ENCODE data around the gene TJP1.
"Not testable (repeated sequence)": the region's sequence is repeated elsewhere in the genome, so short reads cannot be mapped to it uniquely, and the experiment has no call there.

TJP1 gene

DNA sequence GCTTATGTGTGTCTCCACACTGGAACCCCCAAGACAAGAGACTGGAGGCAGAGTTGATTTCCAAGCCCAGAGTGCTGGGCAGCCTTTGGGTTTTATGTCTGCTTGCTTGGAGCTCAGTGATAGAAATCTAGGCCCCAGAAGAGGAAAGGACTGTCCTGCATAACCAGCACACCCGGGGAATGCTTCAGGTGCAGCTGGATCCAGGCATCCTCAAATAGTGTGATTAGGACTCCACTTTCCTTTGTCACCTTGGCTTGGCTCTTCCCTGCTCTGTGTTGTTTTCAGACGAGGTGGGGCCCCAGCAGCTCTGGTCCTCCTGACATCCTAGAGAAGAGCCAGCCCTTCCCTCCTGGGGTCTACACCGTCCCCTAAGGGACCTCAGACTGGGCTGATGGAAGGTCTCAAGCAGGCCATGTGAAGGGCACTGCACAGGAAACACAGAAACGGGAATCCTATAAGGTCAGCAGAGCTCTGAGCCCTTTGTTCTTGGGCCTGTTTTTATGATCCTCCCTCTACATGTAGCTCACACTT lies 143.7 kb downstream of the TJP1 start:
- no peak for DNase-seq

DNA sequence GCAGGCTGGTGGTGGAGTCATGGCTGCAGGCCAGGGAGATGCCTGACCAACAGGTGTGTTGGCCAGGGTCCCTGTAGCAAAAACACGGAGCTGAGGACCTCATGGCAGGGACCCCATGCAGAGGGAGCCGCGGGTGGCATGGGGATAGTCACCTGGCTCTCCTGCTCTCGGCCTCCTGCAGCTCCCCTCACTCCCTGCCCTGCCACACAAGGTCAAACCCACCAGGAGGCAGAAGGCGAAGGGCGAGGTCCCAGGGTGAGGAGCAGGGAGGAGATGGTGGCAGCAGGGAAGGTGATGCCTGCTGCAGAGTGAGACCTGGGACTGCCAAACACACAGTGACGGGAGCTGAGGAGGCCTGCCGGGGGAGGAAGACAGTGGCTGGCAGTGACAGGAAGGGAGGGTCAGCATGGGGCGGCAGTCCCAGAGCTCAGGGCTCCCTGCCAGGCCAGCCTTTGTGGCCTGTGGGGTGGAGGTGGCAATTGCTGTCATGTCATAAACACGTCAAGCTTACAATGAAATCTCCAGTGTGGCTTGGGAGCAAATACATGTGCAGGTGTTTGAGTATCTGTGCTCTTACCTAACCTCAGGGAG lies 144.3 kb downstream of the TJP1 start:
- no peak for DNase-seq

DNA sequence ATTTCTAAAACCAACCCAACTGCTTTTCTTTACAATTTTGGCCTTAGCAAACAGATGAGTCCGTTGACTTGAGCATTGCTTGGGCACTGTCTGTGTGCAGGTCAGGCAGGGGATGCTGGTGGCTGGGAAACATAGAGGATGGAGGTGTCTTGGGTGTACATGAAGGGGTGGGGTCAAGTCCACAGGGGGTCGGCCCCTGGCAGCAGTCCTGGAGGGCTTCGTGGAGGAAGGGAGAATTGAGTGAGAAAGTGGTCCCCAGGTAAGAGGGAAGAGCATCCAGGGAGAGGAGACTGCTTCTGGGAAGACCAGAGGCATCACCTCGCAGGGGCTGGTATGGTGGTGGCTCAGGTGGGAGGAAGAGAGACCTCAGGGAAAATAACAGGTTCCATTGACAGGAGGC lies 144.8 kb downstream of the TJP1 start:
- DNase-seq, result no peak

DNA sequence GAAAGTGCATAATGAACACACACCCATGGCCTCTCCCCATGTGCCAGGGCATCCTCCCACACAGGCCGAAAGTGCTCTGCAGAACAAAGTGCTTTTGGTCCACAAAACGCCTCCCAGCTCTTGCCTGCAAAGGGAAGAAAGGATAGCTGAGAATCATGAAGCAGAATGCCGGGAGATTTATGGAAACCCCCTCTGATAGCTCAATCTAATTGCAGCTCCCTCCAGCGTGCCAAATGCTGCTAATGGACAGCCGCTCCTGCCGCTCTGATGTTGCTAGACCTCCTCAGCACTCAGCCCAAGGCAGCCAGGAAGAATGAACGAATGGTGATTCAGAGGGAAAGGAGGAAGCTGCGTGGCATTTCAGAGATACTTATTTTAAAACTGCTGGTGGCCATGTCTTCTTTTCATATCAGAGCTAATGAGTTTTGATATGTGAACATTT lies 145.3 kb downstream of the TJP1 start:
- no peak for DNase-seq

DNA sequence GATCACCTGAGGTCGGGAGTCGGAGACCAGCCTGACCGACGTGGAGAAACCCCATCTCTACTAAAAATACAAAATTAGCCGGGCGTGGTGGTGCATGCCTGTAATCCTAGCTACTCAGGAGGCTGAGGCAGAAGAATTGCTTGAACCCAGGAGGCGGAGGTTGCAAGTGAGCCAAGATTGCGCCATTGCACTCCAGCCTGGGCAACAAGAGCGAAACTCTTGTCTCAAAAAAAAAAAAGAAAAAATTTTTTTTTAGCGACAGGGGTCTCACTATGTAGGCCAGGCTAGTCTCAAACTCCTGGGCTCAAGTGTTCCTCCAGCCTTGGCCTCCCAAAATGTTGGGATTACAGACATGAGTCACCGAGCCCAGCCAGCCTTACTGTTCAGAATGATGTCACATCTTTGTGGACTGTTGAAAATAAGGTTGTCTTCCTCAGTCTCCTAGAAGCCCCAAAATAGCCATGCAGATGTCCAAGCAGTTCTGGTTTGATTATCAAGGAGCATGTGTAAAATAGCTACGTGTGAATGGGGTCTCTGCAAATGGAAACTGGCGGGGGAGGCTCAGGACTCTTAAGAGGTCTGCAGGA lies 145.8 kb downstream of the TJP1 start:
- DNase-seq, result not testable (repeated sequence)

DNA sequence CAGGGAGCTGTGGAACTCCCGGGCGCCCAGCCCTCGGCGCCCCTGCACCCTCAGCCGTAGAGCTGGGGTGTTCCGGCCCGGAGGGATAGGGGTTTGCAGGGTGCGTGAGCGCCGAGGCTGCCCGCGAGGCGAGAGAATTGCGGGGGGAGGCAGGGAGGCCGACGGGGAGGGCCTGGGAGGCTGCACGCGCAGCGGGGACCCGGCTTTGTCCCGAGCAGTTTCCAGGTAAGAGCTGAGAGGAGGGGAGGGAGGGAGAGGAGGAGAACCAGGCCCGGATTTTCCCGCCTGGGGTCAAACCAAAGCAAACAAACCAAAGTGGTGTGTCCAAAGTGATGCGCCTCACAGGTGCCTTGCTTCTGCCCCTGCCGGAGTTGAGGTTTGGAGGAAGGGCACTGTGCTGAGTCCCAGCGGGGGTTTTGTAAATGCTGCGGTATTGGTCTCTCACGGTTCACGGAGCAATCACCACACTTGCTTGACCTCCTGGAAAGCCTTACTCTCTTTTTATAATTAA lies 146.4 kb downstream of the TJP1 start:
- DNase-seq, result no peak

DNA sequence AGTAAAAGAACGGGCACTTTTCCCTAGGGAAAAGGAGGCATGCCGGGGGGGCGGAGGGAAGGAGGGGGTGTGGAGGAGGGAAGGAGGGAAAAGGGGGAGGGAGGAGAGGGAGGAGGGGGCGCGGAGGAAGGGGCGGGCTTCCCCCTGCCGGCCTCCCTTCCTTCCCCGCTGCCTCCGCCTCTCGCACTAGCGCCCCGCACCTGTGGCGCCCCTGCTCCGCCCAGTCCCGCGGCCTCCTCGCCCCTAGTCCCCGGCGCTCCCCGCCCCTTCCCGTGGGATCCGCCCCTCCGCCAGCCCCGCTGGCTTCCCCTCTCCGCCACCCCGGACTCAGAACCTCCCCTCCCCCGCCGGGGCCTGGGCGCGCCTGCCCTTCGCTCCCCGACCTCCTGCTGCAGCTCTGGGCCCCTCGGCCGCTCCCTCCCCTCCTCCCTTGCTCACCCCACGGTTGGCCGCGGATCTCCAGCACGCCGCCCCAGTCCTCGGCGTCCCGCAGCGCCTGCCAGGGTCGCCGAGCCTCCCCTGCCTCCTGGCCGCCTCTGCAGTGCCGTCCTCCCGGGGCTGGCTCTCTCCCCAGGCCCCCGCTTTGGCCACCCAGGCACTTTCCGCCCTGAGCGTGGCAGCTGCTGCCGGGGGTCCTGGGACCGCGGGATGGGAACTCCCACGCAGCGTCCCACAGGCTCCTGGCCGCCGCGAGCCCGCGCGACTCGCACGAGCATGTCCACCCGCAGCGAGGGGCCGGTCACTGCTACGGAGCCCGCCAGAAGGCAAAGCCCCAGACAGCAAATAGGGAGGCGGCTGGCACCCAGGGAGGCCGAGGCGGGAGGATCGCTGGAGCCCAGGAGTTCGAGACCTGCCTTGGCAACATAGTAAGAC lies 147.4 kb downstream of the TJP1 start:
- no peak for DNase-seq

DNA sequence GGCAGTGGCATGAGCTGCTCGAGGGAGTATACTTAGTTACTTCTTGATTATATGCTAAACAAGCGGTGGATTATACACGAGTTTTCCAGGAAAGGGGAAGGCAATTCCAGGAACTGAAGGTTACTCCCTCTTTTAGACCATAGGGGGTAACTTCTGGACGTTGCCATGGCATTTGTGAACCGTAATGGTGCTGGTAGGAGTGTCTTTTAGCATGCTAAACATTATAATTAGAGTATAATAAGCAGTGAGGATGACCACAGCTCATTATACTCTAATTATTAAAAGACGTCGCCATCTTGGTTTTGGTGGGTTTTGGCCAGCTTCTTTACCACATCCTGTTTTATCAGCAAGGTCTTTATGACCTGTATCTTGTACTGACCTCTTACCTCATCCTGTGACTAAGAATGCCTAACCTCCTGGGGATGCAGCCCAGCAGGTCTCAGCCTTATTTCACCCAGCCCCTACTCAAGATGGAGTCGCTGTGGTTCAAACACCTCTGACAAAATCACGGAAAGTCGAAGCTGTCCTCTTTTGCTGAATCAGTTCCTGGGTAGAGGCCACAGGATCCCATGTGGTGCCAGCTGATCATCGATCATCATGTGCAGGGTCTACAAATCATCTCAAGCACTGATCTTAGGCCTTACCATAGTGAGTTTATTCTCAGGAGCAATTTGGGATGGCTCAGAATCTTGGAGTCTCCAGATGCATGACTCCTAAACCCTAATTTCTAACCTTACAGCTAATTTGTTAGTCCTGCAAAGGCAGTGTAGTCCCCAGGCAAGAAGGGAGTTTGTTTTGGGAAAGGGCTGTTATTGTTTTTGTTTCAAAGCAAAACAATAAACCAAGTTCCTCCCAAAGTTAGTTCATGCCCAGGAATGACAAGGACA lies 149.1 kb downstream of the TJP1 start:
- no peak for DNase-seq

DNA sequence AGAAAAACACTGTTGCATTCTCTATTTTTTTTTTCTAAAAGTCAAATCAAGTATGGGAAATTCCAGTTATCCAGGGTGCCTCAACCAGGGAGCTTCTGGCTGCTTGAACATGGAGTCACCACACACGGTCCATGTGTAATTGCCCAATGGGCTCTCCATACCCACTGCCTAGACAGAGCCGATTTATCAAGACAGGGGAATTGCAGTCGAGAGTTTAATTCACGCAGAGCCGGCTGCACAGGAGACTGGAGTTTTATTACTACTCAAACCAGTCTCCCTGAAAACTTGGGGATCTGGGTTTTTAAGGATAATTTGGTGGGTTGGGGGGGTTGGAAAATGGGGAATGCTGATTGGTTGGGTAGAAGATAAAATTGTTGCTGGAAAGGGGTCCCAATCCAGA lies 149.8 kb downstream of the TJP1 start:
- no peak for DNase-seq

DNA sequence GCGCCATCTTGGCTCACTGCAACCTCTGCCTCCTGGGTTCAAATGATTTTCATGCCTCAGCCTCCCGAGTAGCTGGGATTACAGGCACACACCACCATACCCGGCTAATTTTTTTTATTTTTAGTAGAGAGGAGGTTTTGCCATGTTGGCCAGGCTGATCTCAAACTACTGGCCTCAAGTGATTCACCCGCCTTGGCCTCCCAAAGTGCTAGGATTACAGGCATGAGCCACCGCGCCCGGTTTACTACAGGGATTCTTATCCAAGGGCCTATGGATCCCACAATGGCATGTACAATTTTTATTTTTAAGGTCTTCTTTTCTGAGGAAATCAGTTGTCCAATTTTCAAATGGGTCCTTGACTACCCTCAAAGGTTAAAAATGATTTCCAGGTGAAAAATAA lies 150.2 kb downstream of the TJP1 start:
- DNase-seq, result not testable (repeated sequence)

DNA sequence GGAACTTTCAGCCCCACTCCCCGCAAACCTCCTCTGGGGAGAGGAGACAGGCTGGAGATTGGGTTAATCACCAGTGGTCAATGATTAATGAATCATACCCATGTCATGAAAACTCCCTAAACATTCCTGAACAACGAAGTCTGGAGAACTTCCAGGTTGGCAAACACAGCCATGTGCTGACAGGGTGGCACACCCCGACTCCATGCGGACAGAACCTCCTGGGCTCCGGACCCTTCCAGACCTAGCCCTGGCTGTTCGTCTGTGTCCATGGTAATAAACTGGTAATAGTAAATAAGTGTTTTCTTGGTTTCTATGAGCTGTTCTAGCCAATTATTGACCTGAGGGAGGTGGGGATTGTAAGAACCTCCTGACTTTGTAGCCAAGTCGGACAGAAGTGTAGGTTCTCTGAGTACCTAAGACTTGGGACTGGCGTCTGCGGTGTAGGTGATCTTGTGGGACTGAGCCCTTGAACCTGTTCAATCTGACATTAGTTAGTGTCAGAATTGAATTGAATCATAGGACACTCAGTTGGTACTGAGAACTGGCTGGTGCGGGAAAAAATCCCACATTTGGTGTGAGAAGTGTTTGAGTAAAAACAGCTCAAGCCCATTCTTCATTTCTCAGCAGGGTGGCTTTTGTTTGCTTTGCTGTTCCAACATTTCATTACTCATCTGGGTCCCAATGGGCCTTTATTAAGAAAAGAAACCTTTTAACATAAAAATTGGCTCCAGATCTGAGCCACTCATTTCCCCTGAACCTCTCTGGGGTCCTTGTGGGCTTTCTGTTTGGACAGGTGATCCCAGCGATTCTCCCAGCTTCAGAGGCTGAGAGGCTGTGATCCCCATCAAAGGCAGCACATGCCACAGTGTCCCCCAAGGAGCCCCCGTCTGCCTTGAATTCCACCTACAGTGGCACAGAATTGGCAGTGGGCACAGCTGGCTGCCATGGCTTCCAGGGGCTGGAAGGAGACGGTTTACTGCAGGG lies 151.0 kb downstream of the TJP1 start:
- DNase-seq, result no peak

DNA sequence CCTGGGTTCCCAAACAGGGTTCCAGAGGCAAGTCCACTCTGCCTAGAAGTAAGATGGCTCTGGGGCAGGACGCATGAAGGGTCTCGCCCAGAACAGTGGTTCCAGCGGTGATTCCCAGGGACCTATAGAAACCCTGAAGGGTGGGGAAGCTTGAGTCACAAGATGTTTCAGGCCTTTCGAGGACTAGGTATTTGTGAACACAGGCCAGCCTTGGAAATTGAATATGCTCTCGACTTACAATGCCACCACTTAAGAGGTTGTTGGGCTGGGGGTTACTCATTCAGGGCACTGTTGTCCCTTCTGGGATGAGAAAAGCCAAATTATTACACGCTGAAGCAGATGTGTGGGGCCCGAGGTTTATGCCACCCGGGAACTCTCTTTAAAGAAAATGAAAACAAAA lies 152.0 kb downstream of the TJP1 start:
- DNase-seq, result no peak

DNA sequence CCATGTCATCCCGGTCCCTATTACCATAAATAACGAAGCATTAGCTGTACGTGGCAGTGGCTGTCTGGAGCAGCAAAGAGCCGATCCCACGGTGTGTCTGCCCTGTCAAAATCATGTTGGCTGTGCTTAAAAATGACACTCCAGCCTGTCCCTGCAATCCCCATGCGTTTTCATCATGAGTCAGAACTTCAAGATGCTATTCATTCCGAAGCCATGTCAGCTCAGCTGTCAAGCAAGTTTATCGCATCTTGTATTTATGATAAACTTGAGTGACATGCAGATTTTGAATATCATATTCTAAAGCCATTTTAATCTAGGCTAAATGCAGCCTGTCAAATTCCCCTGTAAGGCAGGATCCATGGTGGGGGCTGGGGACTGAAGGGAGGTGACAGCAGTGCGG lies 152.4 kb downstream of the TJP1 start:
- no peak for DNase-seq

DNA sequence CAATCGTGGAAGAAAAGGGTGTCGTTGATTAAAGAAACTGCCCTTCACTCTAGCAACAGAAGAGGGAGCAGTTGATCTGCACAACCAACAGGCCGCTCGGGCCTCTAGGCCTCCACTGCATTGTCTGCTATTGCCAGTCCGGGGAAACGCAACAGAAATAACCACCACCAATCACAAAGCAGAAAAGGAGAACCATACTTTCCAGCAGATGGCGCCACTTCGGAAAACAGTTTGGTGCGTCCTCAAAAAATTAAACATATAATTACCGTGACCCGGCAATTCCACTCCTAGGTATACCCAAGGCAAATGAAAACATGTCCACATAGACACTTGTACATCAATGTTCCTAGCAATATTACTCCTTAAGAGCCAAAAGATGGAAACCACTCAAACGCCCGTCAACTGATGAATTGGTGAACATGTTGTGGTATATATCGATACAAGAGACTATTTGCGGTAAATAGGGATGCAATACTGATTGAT lies 154.1 kb downstream of the TJP1 start:
- peak; percentile 61 for DNase-seq

DNA sequence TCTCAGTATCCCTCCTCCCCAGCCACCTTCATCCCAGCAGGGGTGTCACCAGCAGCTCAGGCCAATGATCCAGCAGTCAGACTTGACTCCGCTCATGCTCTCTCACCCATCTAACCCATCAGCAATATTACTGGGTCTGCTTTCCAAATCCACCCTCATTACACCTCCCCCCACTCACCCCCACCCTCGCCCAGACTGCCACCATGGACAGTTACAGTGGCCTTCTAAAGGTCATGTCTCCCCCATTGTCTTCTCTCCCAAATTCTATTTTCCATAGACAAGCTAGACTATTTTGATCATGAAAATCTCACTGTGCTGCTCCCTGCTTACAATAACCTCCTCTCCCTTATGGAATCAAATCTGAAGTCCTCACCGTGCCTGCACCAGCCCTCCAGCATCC lies 156.0 kb downstream of the TJP1 start:
- no peak for DNase-seq

DNA sequence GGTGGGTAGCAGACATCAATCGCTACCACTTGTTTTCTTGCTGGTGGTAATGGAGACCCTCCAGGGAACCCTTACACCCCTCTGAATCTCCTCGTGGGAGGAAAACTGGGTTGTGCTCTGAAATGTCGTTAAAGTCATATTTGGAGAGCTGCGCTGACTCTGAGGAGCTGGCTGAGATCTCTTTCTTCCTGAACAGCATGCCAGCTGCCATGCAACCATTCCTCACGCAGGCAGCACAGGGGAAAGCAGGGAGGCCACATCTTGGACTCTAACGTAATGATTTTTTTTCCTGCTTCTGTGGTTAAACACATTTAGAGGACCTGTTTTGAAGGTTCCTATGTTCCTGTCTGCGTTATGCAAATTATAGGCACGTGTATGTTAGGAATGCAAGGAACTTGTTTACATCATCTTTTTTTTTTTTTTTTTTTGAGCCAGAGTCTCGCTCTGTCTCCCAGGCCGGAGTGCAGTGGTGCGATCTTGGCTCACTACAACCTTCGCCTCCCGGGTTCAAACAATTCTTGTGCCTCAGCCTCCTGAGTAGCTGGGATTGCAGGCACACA lies 156.7 kb downstream of the TJP1 start:
- no peak for DNase-seq

DNA sequence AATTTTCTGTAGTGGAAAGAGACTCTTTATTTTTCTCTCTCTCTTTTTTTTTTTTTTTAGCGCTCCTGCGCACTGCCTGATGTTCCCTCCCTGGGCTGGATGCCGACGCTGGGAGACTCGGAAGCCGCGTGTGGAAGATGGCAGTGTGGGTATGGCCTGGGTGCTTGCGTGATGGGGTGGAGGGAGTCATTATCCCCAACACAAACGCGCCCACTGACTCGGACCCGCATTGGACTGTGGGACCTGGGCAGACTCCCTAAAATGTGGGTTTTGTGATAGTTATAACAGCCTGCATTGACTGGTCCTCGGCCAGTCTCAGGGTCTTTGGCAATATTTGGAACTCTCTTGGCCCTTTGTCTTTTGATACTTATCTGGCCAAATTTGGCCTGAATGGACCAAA lies 157.9 kb downstream of the TJP1 start:
- no peak for DNase-seq

DNA sequence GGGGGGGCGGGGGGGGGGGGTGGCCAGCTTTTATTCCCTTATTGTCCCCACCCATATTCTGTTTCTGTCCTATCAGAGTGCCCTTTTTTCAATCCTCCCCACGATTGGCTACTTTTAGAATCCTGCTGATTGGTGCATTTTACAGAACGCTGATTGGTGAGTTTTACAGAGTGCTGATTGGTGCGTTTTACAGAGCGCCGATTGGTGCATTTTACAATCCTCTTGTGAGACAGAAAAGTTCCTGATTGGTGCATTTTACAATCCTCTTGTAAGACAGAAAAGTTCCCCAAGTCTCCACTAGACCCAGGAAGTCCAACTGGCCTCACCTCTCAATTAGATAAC lies 164.8 kb downstream of the TJP1 start:
- DNase-seq, result not testable (repeated sequence)

DNA sequence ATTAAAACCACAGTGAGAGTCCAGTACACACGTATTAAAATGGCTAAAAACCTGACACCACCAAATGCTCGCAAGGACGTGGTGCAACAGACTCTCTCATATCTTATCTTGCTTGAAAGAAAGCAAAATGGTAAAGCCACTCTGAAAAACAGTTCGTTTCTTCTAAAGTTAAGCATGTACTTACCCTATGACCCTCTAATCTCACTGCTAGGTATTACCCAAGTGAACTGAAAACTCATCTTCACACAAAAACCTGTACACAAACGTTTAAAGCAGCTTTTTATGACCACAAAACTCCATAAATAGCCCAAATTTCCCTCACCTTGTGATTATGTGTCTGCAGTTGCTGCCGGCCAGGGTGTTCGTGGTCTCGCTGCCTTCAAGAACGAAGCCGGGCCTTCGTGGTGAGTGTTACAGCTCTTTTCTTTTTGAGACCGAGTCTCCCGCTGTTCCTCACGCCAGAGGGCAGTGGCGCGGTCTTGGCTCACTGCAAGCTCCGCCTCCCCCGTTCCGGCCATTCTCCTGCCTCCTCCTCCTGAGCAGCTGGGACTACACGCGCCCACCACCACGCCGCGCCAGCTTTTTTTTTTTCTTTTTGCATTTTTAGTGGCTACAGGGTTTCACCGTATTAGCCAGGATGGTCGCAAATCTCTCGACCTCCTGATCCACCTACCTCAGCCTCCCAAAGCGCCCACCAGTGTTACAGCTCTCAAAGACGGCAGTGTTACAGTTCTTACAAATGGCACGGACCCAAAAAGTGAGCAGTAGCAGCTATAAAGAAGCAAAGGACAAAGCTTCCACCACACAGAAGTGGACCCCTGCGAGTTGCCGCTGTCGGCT lies 165.4 kb downstream of the TJP1 start:
- DNase-seq, result no peak

DNA sequence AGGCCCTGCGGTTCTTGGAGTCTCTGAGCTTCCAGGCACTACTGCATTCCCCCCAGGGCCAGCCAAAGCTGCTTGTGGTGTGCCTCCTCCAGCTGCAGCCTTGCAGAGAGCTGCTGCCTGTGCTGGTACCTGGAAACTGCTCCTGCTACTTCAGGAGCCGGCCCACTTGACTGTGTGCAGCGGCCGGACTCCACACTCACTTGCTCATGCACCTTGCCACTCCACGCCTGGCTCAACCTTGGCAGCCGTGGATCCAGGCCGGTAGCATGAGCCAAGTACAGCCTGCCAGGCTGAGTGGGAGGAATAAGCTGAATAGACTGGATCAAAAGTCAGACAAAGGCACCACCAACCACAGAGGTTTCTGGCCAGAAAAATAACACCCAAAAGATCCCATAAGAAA lies 169.7 kb downstream of the TJP1 start:
- no peak for DNase-seq

Measured in MV-4-11 (cell line).